ENCODE results near the gene CAPN14. TPM values are rescaled to one million over a fixed set of nuclear protein-coding genes. Genes with fewer than 3 reads are reported as not detected.

CAPN14 gene
- total RNA-seq, 1 experiment from 2014 or later: not detected

DNA sequence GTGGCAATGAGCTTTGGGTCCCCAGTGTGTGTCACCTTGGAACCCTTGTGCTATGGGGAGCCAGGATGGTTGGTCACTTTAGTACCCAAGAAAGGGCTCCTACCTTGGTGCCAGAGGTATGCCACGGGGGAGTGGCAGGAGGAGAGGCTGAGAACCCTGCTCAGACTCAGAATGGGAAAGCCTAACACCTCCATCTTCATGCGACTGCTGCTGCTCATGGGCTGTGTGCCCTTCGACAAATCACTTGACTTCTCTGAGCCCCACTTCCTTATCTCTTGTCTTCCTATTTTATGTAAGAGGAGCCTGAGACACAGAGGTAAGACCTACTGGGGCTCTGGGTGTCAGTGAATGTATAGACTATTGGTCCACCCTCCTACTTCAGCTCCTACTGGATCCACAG lies 41.8 kb upstream of the CAPN14 start:
- Histone ChIP-seq H3K4me1 (ENCODE audit: control insufficient read depth in 1 of 2, insufficient read depth in 2 of 2, low read length in 2 of 2) (no peaks in the 10 kb centered on the region), H3K9me3 (ENCODE audit: control insufficient read depth in 1 of 2, insufficient read depth in 1 of 2, low read depth in 1 of 2, low read length in 2 of 2) (no peaks in the 10 kb centered on the region), H2AFZ (ENCODE audit: low read depth, low read length, poor library complexity, severe bottlenecking) (no peak overlapping the region), H3K36me3 (ENCODE audit: control insufficient read depth in 1 of 2, insufficient read depth in 2 of 2, low read length in 2 of 2) (no peaks in the 10 kb centered on the region), H3K9ac (ENCODE audit: low read length) (no peak overlapping the region), H3K9me2 (ENCODE audit: insufficient read depth) (no peaks in the 10 kb centered on the region), H3K79me2 (ENCODE audit: insufficient read depth, low read length) (no peaks in the 10 kb centered on the region), H3K4me2 (ENCODE audit: low read length) (no peak overlapping the region), H3K27ac (ENCODE audit: low read depth, low read length) (no peak overlapping the region), H4K20me1 (ENCODE audit: insufficient read depth) (no peaks in the 10 kb centered on the region), H3K27me3 (ENCODE audit: insufficient read depth, low read length) (no peaks in the 10 kb centered on the region), H3K4me3 (replicated peaks in 1 of 2; ENCODE audit: low read depth in 1 of 2, low read length in 2 of 2) (no peak overlapping the region)
- ATAC-seq (no peak), DNase-seq (ENCODE audit: low read depth, low spot score) (no peak)
- intact Hi-C loops (cut with micrococcal nuclease): no loop called here
- no peak for TF ChIP-seq ZNF274 (IDR thresholded peaks at IDR 0.05; ENCODE audit: low read depth, low read length)
- TF ChIP-seq SIN3A (IDR thresholded peaks at IDR 0.05; ENCODE audit: low read depth): no peak
- TF ChIP-seq RAD21 (IDR thresholded peaks at IDR 0.05; ENCODE audit: low read depth): no peak
- no peak for TF ChIP-seq TCF7L2 (IDR thresholded peaks at IDR 0.05; ENCODE audit: borderline replicate concordance, extremely low read depth, insufficient read depth, insufficient read length)
- TF ChIP-seq EGR1 (IDR thresholded peaks at IDR 0.05; ENCODE audit: low read depth): no peak
- no peak for TF ChIP-seq ELF1 (IDR thresholded peaks at IDR 0.05; ENCODE audit: borderline replicate concordance, low read depth)
- POLR2A ChIA-PET: no interaction called here
- CTCF ChIA-PET: no interaction called here
- RAD21 ChIA-PET (ENCODE audit: low non-redundant PET in 1 of 2, low total read pairs in 2 of 2, uncharacterized antibody in 2 of 2, unreplicated experiment in 2 of 2): no interaction called here
- no TSS peak for BruUV-seq (replicated peaks)

DNA sequence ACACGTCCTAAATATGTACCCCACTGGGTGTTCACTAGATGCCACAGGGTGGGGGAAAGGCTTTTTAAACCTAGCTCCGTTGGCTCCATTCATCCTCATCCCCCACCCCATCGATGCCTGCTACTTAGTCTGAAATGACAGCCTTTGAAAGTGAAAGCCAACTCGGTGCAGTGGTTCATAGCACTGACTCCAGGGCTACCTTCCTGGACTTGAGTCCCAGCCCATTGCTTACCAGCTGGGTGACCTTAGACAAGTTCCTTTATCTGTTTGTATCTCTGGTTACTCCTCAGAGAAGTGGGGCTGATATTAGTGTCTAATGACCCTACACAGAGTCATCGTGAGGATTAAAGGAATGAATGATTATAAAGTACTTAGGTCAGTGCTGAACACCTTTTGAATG lies 41.0 kb upstream of the CAPN14 start:
- Histone ChIP-seq H4K20me1 (ENCODE audit: insufficient read depth) (no peaks in the 10 kb centered on the region), H3K36me3 (ENCODE audit: control insufficient read depth in 1 of 2, insufficient read depth in 2 of 2, low read length in 2 of 2) (no peaks in the 10 kb centered on the region), H3K4me3 (replicated peaks in 1 of 2; ENCODE audit: low read depth in 1 of 2, low read length in 2 of 2) (no peak overlapping the region), H3K9me3 (ENCODE audit: control insufficient read depth in 1 of 2, insufficient read depth in 1 of 2, low read depth in 1 of 2, low read length in 2 of 2) (no peaks in the 10 kb centered on the region), H2AFZ (ENCODE audit: low read depth, low read length, poor library complexity, severe bottlenecking) (no peak overlapping the region), H3K27me3 (ENCODE audit: insufficient read depth, low read length) (no peaks in the 10 kb centered on the region), H3K27ac (ENCODE audit: low read depth, low read length) (no peak overlapping the region), H3K79me2 (ENCODE audit: insufficient read depth, low read length) (no peaks in the 10 kb centered on the region), H3K9ac (ENCODE audit: low read length) (no peak overlapping the region), H3K4me1 (ENCODE audit: control insufficient read depth in 1 of 2, insufficient read depth in 2 of 2, low read length in 2 of 2) (no peaks in the 10 kb centered on the region), H3K9me2 (ENCODE audit: insufficient read depth) (no peaks in the 10 kb centered on the region), H3K4me2 (ENCODE audit: low read length) (no peak overlapping the region)
- intact Hi-C loops (cut with micrococcal nuclease): no loop called here
- DNase-seq (ENCODE audit: low read depth, low spot score) (no peak), ATAC-seq (no peak)
- ChIA-PET RAD21 (ENCODE audit: low non-redundant PET in 1 of 2, low total read pairs in 2 of 2, uncharacterized antibody in 2 of 2, unreplicated experiment in 2 of 2) (no interaction called here), POLR2A (no interaction called here), CTCF (no interaction called here)
- TF ChIP-seq RAD21 (IDR thresholded peaks at IDR 0.05; ENCODE audit: low read depth) (no peak), EZH2 (IDR thresholded peaks at IDR 0.05) (no peak), CBX3 (IDR thresholded peaks at IDR 0.05; ENCODE audit: low read depth) (no peak), FOSL1 (IDR thresholded peaks at IDR 0.05; ENCODE audit: low read depth) (no peak), JUND (IDR thresholded peaks at IDR 0.05) (no peak), SRF (IDR thresholded peaks at IDR 0.05; ENCODE audit: low read depth) (no peak), YY1 (IDR thresholded peaks at IDR 0.05; ENCODE audit: extremely low read depth, insufficient replicate concordance, low read depth, low read length) (no peak)
- TF ChIP-seq, protein P1, sequence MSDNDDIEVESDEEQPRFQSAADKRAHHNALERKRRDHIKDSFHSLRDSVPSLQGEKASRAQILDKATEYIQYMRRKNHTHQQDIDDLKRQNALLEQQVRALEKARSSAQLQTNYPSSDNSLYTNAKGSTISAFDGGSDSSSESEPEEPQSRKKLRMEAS (IDR thresholded peaks at IDR 0.05): no peak
- TF ChIP-seq, protein P2, sequence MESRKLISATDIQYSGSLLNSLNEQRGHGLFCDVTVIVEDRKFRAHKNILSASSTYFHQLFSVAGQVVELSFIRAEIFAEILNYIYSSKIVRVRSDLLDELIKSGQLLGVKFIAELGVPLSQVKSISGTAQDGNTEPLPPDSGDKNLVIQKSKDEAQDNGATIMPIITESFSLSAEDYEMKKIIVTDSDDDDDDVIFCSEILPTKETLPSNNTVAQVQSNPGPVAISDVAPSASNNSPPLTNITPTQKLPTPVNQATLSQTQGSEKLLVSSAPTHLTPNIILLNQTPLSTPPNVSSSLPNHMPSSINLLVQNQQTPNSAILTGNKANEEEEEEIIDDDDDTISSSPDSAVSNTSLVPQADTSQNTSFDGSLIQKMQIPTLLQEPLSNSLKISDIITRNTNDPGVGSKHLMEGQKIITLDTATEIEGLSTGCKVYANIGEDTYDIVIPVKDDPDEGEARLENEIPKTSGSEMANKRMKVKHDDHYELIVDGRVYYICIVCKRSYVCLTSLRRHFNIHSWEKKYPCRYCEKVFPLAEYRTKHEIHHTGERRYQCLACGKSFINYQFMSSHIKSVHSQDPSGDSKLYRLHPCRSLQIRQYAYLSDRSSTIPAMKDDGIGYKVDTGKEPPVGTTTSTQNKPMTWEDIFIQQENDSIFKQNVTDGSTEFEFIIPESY (IDR thresholded peaks at IDR 0.05; ENCODE audit: extremely low read depth, insufficient replicate concordance, low read length): no peak
- TF ChIP-seq, protein P3, sequence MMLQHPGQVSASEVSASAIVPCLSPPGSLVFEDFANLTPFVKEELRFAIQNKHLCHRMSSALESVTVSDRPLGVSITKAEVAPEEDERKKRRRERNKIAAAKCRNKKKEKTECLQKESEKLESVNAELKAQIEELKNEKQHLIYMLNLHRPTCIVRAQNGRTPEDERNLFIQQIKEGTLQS (IDR thresholded peaks at IDR 0.05): no peak
- TF ChIP-seq, protein P4, sequence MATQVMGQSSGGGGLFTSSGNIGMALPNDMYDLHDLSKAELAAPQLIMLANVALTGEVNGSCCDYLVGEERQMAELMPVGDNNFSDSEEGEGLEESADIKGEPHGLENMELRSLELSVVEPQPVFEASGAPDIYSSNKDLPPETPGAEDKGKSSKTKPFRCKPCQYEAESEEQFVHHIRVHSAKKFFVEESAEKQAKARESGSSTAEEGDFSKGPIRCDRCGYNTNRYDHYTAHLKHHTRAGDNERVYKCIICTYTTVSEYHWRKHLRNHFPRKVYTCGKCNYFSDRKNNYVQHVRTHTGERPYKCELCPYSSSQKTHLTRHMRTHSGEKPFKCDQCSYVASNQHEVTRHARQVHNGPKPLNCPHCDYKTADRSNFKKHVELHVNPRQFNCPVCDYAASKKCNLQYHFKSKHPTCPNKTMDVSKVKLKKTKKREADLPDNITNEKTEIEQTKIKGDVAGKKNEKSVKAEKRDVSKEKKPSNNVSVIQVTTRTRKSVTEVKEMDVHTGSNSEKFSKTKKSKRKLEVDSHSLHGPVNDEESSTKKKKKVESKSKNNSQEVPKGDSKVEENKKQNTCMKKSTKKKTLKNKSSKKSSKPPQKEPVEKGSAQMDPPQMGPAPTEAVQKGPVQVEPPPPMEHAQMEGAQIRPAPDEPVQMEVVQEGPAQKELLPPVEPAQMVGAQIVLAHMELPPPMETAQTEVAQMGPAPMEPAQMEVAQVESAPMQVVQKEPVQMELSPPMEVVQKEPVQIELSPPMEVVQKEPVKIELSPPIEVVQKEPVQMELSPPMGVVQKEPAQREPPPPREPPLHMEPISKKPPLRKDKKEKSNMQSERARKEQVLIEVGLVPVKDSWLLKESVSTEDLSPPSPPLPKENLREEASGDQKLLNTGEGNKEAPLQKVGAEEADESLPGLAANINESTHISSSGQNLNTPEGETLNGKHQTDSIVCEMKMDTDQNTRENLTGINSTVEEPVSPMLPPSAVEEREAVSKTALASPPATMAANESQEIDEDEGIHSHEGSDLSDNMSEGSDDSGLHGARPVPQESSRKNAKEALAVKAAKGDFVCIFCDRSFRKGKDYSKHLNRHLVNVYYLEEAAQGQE (IDR thresholded peaks at IDR 0.05; ENCODE audit: low read depth): no peak
- BruUV-seq (replicated peaks): no TSS peak
